ENCODE measurements around the gene NEDD9.

Gene NEDD9

GRCh38 chr6:11233673-11234573 is 1.5 kb upstream of the NEDD9 start:
- DNase-seq (ENCODE audit: low spot score), result no peak

- DNase-seq (ENCODE audit: low spot score), result peak; percentile 35
These were observed 530 bp upstream of the NEDD9 start for GRCh38 chr6:11232770-11233626.

GRCh38 chr6:11231564-11232192 is 790 bp downstream of the NEDD9 start:
- no peak for DNase-seq (ENCODE audit: low spot score)

- no peak for DNase-seq (ENCODE audit: low spot score)
These were observed 1.4 kb downstream of the NEDD9 start for GRCh38 chr6:11231108-11231463.

- no peak for DNase-seq (ENCODE audit: low spot score)
These were observed 2.0 kb downstream of the NEDD9 start for GRCh38 chr6:11230158-11231107.

GRCh38 chr6:11229655-11230046 is 2.8 kb downstream of the NEDD9 start:
- no peak for DNase-seq (ENCODE audit: low spot score)

- no peak for DNase-seq (ENCODE audit: low spot score)
These were observed 3.4 kb downstream of the NEDD9 start for GRCh38 chr6:11228935-11229654.

GRCh38 chr6:11227698-11228097 is 4.8 kb downstream of the NEDD9 start:
- DNase-seq (ENCODE audit: low spot score), result no peak

GRCh38 chr6:11226005-11226404 is 6.5 kb downstream of the NEDD9 start:
- DNase-seq (ENCODE audit: low spot score), result no peak

GRCh38 chr6:11224966-11225463 is 7.5 kb downstream of the NEDD9 start:
- no peak for DNase-seq (ENCODE audit: low spot score)

GRCh38 chr6:11224252-11224965 is 8.1 kb downstream of the NEDD9 start:
- DNase-seq (ENCODE audit: low spot score), result no peak

GRCh38 chr6:11223286-11223864 is 9.1 kb downstream of the NEDD9 start:
- no peak for DNase-seq (ENCODE audit: low spot score)

- DNase-seq (ENCODE audit: low spot score), result no peak
These were observed 9.8 kb downstream of the NEDD9 start for GRCh38 chr6:11222385-11223277.

- no peak for DNase-seq (ENCODE audit: low spot score)
These were observed 10.7 kb downstream of the NEDD9 start for GRCh38 chr6:11221623-11222384.

GRCh38 chr6:11219400-11219834 is 13.1 kb downstream of the NEDD9 start:
- DNase-seq (ENCODE audit: low spot score), result no peak

- no peak for DNase-seq (ENCODE audit: low spot score)
These were observed 13.7 kb downstream of the NEDD9 start for GRCh38 chr6:11218538-11219399.

GRCh38 chr6:11218102-11218442 is 14.4 kb downstream of the NEDD9 start:
- no peak for DNase-seq (ENCODE audit: low spot score)

All from HuH-7.5 (cell line).